Hepatocyte (in vitro differentiated cells): Measurements from ENCODE around the gene RIPK4. TPM values are rescaled to one million over a fixed set of nuclear protein-coding genes. Genes with fewer than 3 reads are reported as not detected.
"Not testable (repeated sequence)": the region's sequence is repeated elsewhere in the genome, so short reads cannot be mapped to it uniquely, and the experiment has no call there.

ENCODE experiments used
- DNase-seq: peaks from one replicate; pipeline ENCODE4 v3.0.0-alpha.2; 2016; ENCODE audit warnings: low spot score
- H2AFZ ChIP-seq: fragments of 200-600 bp; sonication (generic); 2 replicates; pipeline ENCODE4 v1.6.0; 2016; ENCODE audit warnings: antibody characterized with exemption, mild to moderate bottlenecking
- H3K27ac ChIP-seq: fragments of 200-600 bp; sonication (generic); 2 replicates; pipeline ENCODE4 v1.5.1; 2016; ENCODE audit warnings: mild to moderate bottlenecking
- H3K27me3 ChIP-seq: fragments of 200-600 bp; sonication (generic); 2 replicates; pipeline ENCODE4 v1.6.1; 2016
- H3K36me3 ChIP-seq: fragments of 200-600 bp; sonication (generic); replicated peaks from 2 replicates; pipeline ENCODE4 v1.5.1; 2016; ENCODE audit warnings: low read depth; ENCODE audit not compliant: insufficient read depth
- H3K4me1 ChIP-seq: fragments of 200-600 bp; sonication (generic); 2 replicates; pipeline ENCODE4 v1.5.1; 2016; ENCODE audit warnings: mild to moderate bottlenecking, moderate library complexity; ENCODE audit not compliant: insufficient read depth
- H3K4me2 ChIP-seq: fragments of 200-600 bp; sonication (generic); 2 replicates; pipeline ENCODE4 v1.6.0; 2016
- H3K4me3 ChIP-seq: fragments of 200-600 bp; sonication (generic); 2 replicates; pipeline ENCODE4 v1.5.1; 2016; ENCODE audit warnings: mild to moderate bottlenecking
- H3K79me2 ChIP-seq: fragments of 200-600 bp; sonication (generic); 2 replicates; pipeline ENCODE4 v1.6.0; 2017; ENCODE audit warnings: mild to moderate bottlenecking
- H3K9me2 ChIP-seq: fragments of 200-600 bp; sonication (generic); replicated peaks from 2 replicates; pipeline ENCODE4 v1.6.0; 2017; ENCODE audit warnings: mild to moderate bottlenecking; ENCODE audit not compliant: insufficient read depth
- H3K9me3 ChIP-seq: fragments of 200-600 bp; sonication (generic); 2 replicates; pipeline ENCODE4 v1.5.1; 2016; ENCODE audit warnings: low read depth, mild to moderate bottlenecking
- H4K20me1 ChIP-seq: fragments of 200-600 bp; sonication (generic); 2 replicates; pipeline ENCODE4 v1.6.0; 2016; ENCODE audit warnings: mild to moderate bottlenecking; ENCODE audit not compliant: insufficient read depth, poor library complexity, severe bottlenecking
- CTCF ChIP-seq: fragments of 200-600 bp; sonication (generic); IDR thresholded peaks from 2 replicates; pipeline ENCODE4 v1.5.1; 2016; ENCODE audit warnings: antibody characterized with exemption, mild to moderate bottlenecking; ENCODE audit not compliant: poor library complexity
- EZH2 ChIP-seq: fragments of 200-600 bp; sonication (generic); IDR thresholded peaks from 2 replicates; pipeline ENCODE4 v1.6.1; 2016; ENCODE audit warnings: antibody characterized with exemption, mild to moderate bottlenecking, borderline replicate concordance
- EZH2phosphoT487 ChIP-seq: fragments of 200-600 bp; sonication (generic); IDR thresholded peaks from one replicate; pipeline ENCODE4 v1.6.1; 2018; ENCODE audit warnings: antibody characterized with exemption, mild to moderate bottlenecking, low read depth, moderate library complexity; ENCODE audit not compliant: unreplicated experiment, severe bottlenecking
- WGBS: methylation state at CpG from one replicate; pipeline ENCODE4 v1.1.6; 2016; ENCODE audit warnings: low lambda C conversion rate; ENCODE audit errors: missing lambda C conversion rate; 5-methylcytosine and 5-hydroxymethylcytosine counted together
- polyA plus RNA-seq: library from polyadenylated mRNA; unstranded; fragments of >200 nt; fragmentation: Nextera tagmentation; extraction: Ambion mirVana; gene quantifications from 2 replicates; pipeline ENCODE4 v1.2.1, GENCODE V29; 2016
- total RNA-seq: library from RNA; depleted of rRNA; stranded (reverse); fragments of >200 nt; gene quantifications from 2 replicates; pipeline ENCODE4 v1.2.3, GENCODE V29; 2014

RIPK4 gene
- total and polyA plus RNA-seq, 2 experiments from 2014 or later = 28.1 to 32.8 TPM

GRCh38 chr21:41792711-41793110, 25.9 kb upstream of the RIPK4 start:
- no peak overlapping the region for H3K4me2 ChIP-seq
- WGBS = 94% methylated on average over 3 of the region's 3 CpGs
- H3K36me3 ChIP-seq = no peaks in the 10 kb centered on the region
- no peak for TF ChIP-seq EZH2phosphoT487
- no peak for TF ChIP-seq CTCF
- no peak for TF ChIP-seq EZH2
- no peaks in the 10 kb centered on the region for H3K79me2 ChIP-seq
- DNase-seq = no peak
- H3K27me3 ChIP-seq = no peaks in the 10 kb centered on the region
- peaks cover 5% of the 10 kb centered on the region for H3K9me3 ChIP-seq
- no peak overlapping the region for H3K27ac ChIP-seq
- H4K20me1 ChIP-seq = no peaks in the 10 kb centered on the region
- no peak overlapping the region for H2AFZ ChIP-seq
- H3K9me2 ChIP-seq = no peaks in the 10 kb centered on the region
- no peaks in the 10 kb centered on the region for H3K4me1 ChIP-seq
- no peak overlapping the region for H3K4me3 ChIP-seq

DNA sequence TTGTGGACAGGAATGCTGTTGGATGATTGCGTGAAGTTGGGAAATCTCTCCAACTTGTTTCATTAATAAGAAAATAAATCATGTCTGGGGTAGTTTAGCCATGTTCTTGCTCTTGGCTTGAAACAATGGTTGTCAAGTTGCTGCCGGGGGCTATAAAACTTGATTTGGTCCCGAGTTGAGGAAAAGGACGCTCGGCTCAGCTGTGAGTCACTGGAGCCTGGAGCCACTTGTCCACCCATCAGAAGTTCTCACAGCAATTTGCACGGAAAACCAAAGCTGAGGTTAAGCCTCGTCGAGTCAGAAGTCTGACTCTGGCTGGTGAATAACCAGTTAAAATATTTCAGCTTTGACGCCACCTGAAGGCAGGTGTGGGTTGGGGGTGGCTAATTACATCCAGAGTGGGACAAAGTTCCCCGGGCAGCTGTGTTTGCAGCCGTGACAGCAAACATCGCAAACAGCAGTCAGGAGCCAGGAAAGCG, 19.7 kb upstream of the RIPK4 start:
- peak; percentile 69 for DNase-seq
- no peaks in the 10 kb centered on the region for H4K20me1 ChIP-seq

GRCh38 chr21:41785262-41785661, 18.4 kb upstream of the RIPK4 start:
- H3K4me1 ChIP-seq = peaks cover 25% of the 10 kb centered on the region
- H3K27me3 ChIP-seq, DNase-seq, H2AFZ ChIP-seq, H3K4me3 ChIP-seq, H3K36me3 ChIP-seq, H3K79me2 ChIP-seq, H3K9me2 ChIP-seq, H4K20me1 ChIP-seq, H3K9me3 ChIP-seq, H3K4me2 ChIP-seq: not testable (repeated sequence)
- peak overlapping the region; percentile 60 for H3K27ac ChIP-seq
- WGBS = 89% methylated on average over 12 of the region's 12 CpGs

More for the DNA sequence above, 19.7 kb upstream of the RIPK4 start:
- H3K79me2 ChIP-seq = no peaks in the 10 kb centered on the region
- H3K27ac ChIP-seq = peak overlapping the region; percentile 60
- WGBS = 30% methylated on average over 13 of the region's 13 CpGs
- H2AFZ ChIP-seq = no peak overlapping the region
- no peak for TF ChIP-seq CTCF
- TF ChIP-seq EZH2phosphoT487 = no peak
- TF ChIP-seq EZH2 = no peak
- peaks cover 25% of the 10 kb centered on the region for H3K4me1 ChIP-seq
- peak overlapping the region; percentile 35 for H3K4me2 ChIP-seq
- H3K4me3 ChIP-seq = no peak overlapping the region
- no peaks in the 10 kb centered on the region for H3K36me3 ChIP-seq
- no peaks in the 10 kb centered on the region for H3K27me3 ChIP-seq
- no peaks in the 10 kb centered on the region for H3K9me2 ChIP-seq
- no peaks in the 10 kb centered on the region for H3K9me3 ChIP-seq

DNA sequence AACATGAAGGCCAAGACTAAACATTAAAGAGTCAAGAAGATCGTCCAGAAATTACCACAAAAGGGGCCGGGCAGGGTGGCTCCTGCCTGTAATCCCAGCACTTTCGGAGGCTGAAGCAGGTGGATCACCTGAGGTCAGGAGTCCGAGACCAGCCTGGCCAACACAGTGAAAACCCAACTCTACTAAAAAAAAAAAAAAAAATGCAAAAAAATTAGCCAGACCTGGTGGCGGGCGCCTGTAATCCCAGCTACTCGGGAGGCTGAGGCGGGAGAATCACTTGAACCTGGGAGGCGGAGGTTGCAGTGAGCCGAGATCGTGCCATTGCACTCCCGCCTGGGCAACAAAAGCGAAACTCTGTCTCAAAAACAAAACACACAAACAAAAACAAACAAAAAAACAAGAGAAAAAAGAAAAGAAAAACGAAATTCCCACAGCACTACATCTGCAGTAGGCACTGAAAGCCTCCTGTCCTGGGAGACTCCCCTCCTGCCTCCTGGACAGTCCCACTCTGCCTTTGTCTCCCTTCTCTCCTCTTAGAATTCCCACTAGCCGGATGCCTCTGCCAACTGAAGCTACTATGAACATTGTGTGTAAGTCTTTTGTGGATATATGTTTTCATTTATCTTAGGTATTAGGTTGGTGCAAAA, 17.7 kb upstream of the RIPK4 start:
- Histone ChIP-seq H3K79me2 (no peaks in the 10 kb centered on the region), H4K20me1 (no peaks in the 10 kb centered on the region), H3K27ac (peak overlapping the region; percentile 88), H3K27me3 (no peaks in the 10 kb centered on the region), H3K4me1 (peaks cover 25% of the 10 kb centered on the region), H3K9me2 (no peaks in the 10 kb centered on the region), H2AFZ (no peak overlapping the region), H3K36me3 (no peaks in the 10 kb centered on the region), H3K9me3 (no peaks in the 10 kb centered on the region), H3K4me2 (peak overlapping the region; percentile 52), H3K4me3 (no peak overlapping the region)
- 92% methylated on average over 15 of the region's 15 CpGs for WGBS
- TF ChIP-seq EZH2phosphoT487 (no peak), EZH2 (no peak), CTCF (no peak)
- DNase-seq = no peak
